GM12878 (cell line): ENCODE measurements around the gene DAAM2. TPM values are rescaled to one million over a fixed set of nuclear protein-coding genes. Genes with fewer than 3 reads are reported as not detected.

Experiments
- ATAC-seq: fragments of 200-7000 bp; cut with Tn5 transposase; 3 replicates; pipeline ENCODE4 v1.9.1; 2020; ENCODE audit warnings: mild to moderate bottlenecking, moderate library complexity
- BruUV-seq: library from RNA; stranded (reverse); fragments of 400-500 nt; replicated peaks from 2 replicates; lab custom pipeline; 2021; lab: Mats Ljungman, UMichigan
- CTCF ChIA-PET: fragments of 300-600 bp; sonication (Branson Sonifier 250); formaldehyde crosslinking; extraction: SDS; loops from one replicate; lab custom pipeline; 2021; ENCODE audit warnings: inconsistent platforms; lab: Yijun Ruan, JAX
- POLR2A ChIA-PET: fragments of 350-600 bp; formaldehyde crosslinking; extraction: SDS; loops from one replicate; lab custom pipeline; 2021; ENCODE audit warnings: inconsistent platforms; lab: Charles Lee
- RAD21 ChIA-PET: fragments of 300-600 bp; sonication (Branson Sonifier 250); formaldehyde crosslinking; loops from one replicate; lab custom pipeline; 2023; ENCODE audit warnings: antibody characterized with exemption; ENCODE audit not compliant: unreplicated experiment; lab: Charles Lee
- SMC1A ChIA-PET: fragments of 300-600 bp; sonication (Branson Sonifier 250); formaldehyde crosslinking; loops from one replicate; lab custom pipeline; 2023; ENCODE audit not compliant: unreplicated experiment, uncharacterized antibody; lab: Charles Lee
- DNase-seq: peaks from one replicate; pipeline ENCODE4 v3.0.0-alpha.2; 2011; ENCODE audit warnings: low read depth, low spot score
- FAIRE-seq: peaks from 3 replicates; lab custom pipeline; 2011; peaks lifted over from hg19 to GRCh38; lab: Jason Lieb, UNC
- H2AFZ ChIP-seq: 2 replicates; pipeline ENCODE4 v1.6.0; 2011; ENCODE audit warnings: low read depth, low read length, control low read depth; ENCODE audit not compliant: control insufficient read depth
- H3K27ac ChIP-seq: 2 replicates; pipeline ENCODE4 v1.5.1; 2011; ENCODE audit warnings: control low read depth; ENCODE audit not compliant: control insufficient read depth, insufficient read depth
- H3K27me3 ChIP-seq, 2 experiments: replicated peaks in 1 of 2; 2 replicates each; pipeline versions ENCODE4 v1.6.0 to v1.6.1; 2011; ENCODE audit warnings: low read length in 1 of 2; ENCODE audit not compliant: control insufficient read depth in 2 of 2, insufficient read depth in 2 of 2
- H3K36me3 ChIP-seq, 2 experiments: 2 replicates each; pipeline ENCODE4 v1.5.1; 2011; ENCODE audit warnings: low read length in 1 of 2; ENCODE audit not compliant: control insufficient read depth in 2 of 2, insufficient read depth in 2 of 2
- H3K4me1 ChIP-seq: 2 replicates; pipeline ENCODE4 v1.6.1; 2011; ENCODE audit warnings: mild to moderate bottlenecking, low read length, moderate library complexity, mixed read lengths; ENCODE audit not compliant: control insufficient read depth, insufficient read depth
- H3K4me2 ChIP-seq: 2 replicates; pipeline ENCODE4 v1.6.0; 2011; ENCODE audit warnings: control low read depth; ENCODE audit not compliant: control insufficient read depth, insufficient read depth
- H3K4me3 ChIP-seq: fragments of 200-600 bp; sonication (generic); 2 replicates; pipeline ENCODE4 v1.5.1; 2016
- H3K79me2 ChIP-seq: 2 replicates; pipeline ENCODE4 v1.6.0; 2011; ENCODE audit warnings: low read length; ENCODE audit not compliant: control insufficient read depth, insufficient read depth
- H3K9ac ChIP-seq: 2 replicates; pipeline ENCODE4 v1.8.0; 2011; ENCODE audit warnings: low read length, control low read depth, mixed read lengths; ENCODE audit not compliant: control insufficient read depth, insufficient read depth
- H3K9me3 ChIP-seq: replicated peaks from 3 replicates; pipeline ENCODE4 v1.5.1; 2011; ENCODE audit warnings: mild to moderate bottlenecking, low read length; ENCODE audit not compliant: control insufficient read depth, insufficient read depth
- H4K20me1 ChIP-seq: 2 replicates; pipeline ENCODE4 v1.6.0; 2011; ENCODE audit not compliant: control insufficient read depth, insufficient read depth
- CHD1 ChIP-seq: IDR thresholded peaks from 2 replicates; pipeline ENCODE4 v1.6.1; 2012; ENCODE audit warnings: low read depth, low read length, improper control_type of control experiment
- GABPA ChIP-seq: IDR thresholded peaks from 2 replicates; pipeline ENCODE4 v1.6.1; 2014; ENCODE audit warnings: antibody characterized with exemption, low read depth, mild to moderate bottlenecking, inconsistent platforms
- HDAC2 ChIP-seq: fragments of 200-600 bp; sonication (generic); IDR thresholded peaks from 2 replicates; pipeline ENCODE4 v1.6.1; 2017
- MYC ChIP-seq: IDR thresholded peaks from 2 replicates; pipeline ENCODE4 v1.6.1; 2011; ENCODE audit warnings: mild to moderate bottlenecking, low read length, moderate library complexity, inconsistent platforms; ENCODE audit not compliant: insufficient read depth, insufficient replicate concordance, insufficient read length, severe bottlenecking
- NFYB ChIP-seq: IDR thresholded peaks from 2 replicates; pipeline ENCODE4 v1.6.1; 2011; ENCODE audit warnings: low read depth, mild to moderate bottlenecking, low read length, improper control_type of control experiment, moderate library complexity; ENCODE audit not compliant: insufficient read depth
- PML ChIP-seq: IDR thresholded peaks from 2 replicates; pipeline ENCODE4 v1.6.1; 2012; ENCODE audit warnings: low read length, inconsistent platforms
- POLR2A ChIP-seq: IDR thresholded peaks from 2 replicates; pipeline ENCODE4 v1.6.1; 2011; ENCODE audit warnings: low read depth, mild to moderate bottlenecking, low read length
- RAD21 ChIP-seq: IDR thresholded peaks from 2 replicates; pipeline ENCODE4 v1.6.1; 2011; ENCODE audit warnings: mild to moderate bottlenecking, low read depth, low read length, moderate library complexity; ENCODE audit not compliant: insufficient read depth
- RAD51 ChIP-seq: fragments of 450-650 bp; IDR thresholded peaks from 2 replicates; pipeline ENCODE4 v1.6.1; 2016; ENCODE audit warnings: moderate library complexity, mild to moderate bottlenecking, inconsistent platforms
- RELA ChIP-seq: fragments of 450-650 bp; IDR thresholded peaks from 2 replicates; pipeline ENCODE4 v1.8.0; 2014; ENCODE audit warnings: borderline replicate concordance; ENCODE audit not compliant: partially characterized antibody
- SMAD5 ChIP-seq: IDR thresholded peaks from 2 replicates; pipeline ENCODE4 v1.6.1; 2016; ENCODE audit warnings: antibody characterized with exemption, low read depth
- ZNF207 ChIP-seq: fragments of 450-650 bp; IDR thresholded peaks from 2 replicates; pipeline ENCODE4 v1.6.1; 2014; ENCODE audit warnings: antibody characterized with exemption, mild to moderate bottlenecking, borderline replicate concordance
- ZZZ3 ChIP-seq: IDR thresholded peaks from 2 replicates; pipeline ENCODE4 v1.6.1; 2011; ENCODE audit warnings: low read depth; ENCODE audit not compliant: control insufficient read depth, insufficient read length
- WGBS: methylation state at CpG from one replicate; pipeline ENCODE4 v1.1.6; 2016; ENCODE audit warnings: low lambda C conversion rate; ENCODE audit not compliant: insufficient replicate concordance, insufficient coverage; ENCODE audit errors: missing lambda C conversion rate; 5-methylcytosine and 5-hydroxymethylcytosine counted together
- in situ Hi-C: fragments of 300-500 bp; cut with MboI; formaldehyde crosslinking; loops from 9 replicates; pipeline ENCODE4 v1.14.3; 2018; ENCODE audit warnings: mixed read lengths
- intact Hi-C: fragments of 100-400 bp; cut with micrococcal nuclease; formaldehyde crosslinking; loops from one replicate; pipeline ENCODE4 v1.14.2; 2022; ENCODE audit not compliant: unreplicated experiment
- polyA plus RNA-seq, 11 experiments: library from polyadenylated mRNA; depleted of rRNA in 4 of 11; unstranded in 6 of 11; stranded (reverse) in 5 of 11; fragments of >200 nt; fragmentation: Nextera tagmentation in 4 of 11; fragmentation: Illumina TruSeq in 1 of 11; extraction: Ambion mirVana in 4 of 11; extraction: Trizol in 1 of 11; gene quantifications; 1 replicate in 1 of 11; 2 replicates in 10 of 11; pipeline versions ENCODE4 v1.2.1 to v1.2.3, GENCODE V29; 2011 to 2016; ENCODE audit warnings: inconsistent platforms in 2 of 11, missing spikeins in 2 of 11, low read depth in 1 of 11
- total RNA-seq, 4 experiments: library from RNA; depleted of rRNA in 3 of 4; stranded (reverse); fragments of >200 nt in 3 of 4; fragmentation: Illumina TruSeq in 1 of 4; extraction: Trizol in 1 of 4; gene quantifications; 2 replicates each; pipeline versions ENCODE4 v1.2.1 to v1.2.3, GENCODE V29; 2013 to 2021
- TF ChIP-seq, protein P1 (sequence below): IDR thresholded peaks from 2 replicates; pipeline ENCODE4 v1.6.1; 2012; ENCODE audit warnings: low read depth, low read length, improper control_type of control experiment

Gene DAAM2
- total and polyA plus RNA-seq, 10 of the 15 experiments (the other 5 are each of a cell fraction or from before 2014, with no cell fraction given), result 0.05 to 0.22 TPM; not detected in 8

DNA sequence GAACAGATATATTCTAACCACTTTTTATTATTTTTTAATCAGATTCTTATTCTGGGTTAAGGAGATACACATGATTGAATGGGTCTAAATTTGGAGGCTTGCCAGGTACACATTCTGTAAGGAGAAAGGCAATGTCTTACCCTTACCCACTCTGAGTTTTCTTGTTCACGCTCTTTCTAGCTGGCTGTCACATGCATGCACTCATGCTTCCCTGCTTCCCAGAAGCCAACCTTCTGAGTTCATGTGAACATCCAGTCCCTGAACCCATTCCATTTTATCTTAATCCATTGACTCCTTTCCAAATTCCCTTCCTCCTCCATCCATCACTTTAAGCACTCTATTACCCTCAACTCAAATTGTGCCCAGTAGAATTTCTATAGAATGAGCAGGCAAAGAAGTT, 159.5 kb downstream of the DAAM2 start:
- H3K9me3 ChIP-seq, result no peaks in the 10 kb centered on the region
- ChIA-PET SMC1A (no interaction called here), CTCF (no interaction called here), POLR2A (no interaction called here), RAD21 (no interaction called here)
- no peak for TF ChIP-seq CHD1
- no peak for TF ChIP-seq GABPA
- no peak for TF ChIP-seq RAD51
- no peak for TF ChIP-seq MYC
- TF ChIP-seq PML, result no peak
- TF ChIP-seq SMAD5, result no peak
- TF ChIP-seq HDAC2, result no peak
- no peak for TF ChIP-seq POLR2A
- TF ChIP-seq RAD21, result no peak
- TF ChIP-seq NFYB, result no peak
- TF ChIP-seq, protein P1, sequence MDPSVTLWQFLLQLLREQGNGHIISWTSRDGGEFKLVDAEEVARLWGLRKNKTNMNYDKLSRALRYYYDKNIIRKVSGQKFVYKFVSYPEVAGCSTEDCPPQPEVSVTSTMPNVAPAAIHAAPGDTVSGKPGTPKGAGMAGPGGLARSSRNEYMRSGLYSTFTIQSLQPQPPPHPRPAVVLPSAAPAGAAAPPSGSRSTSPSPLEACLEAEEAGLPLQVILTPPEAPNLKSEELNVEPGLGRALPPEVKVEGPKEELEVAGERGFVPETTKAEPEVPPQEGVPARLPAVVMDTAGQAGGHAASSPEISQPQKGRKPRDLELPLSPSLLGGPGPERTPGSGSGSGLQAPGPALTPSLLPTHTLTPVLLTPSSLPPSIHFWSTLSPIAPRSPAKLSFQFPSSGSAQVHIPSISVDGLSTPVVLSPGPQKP, result no peak
- TF ChIP-seq ZZZ3, result no peak
- TF ChIP-seq ZNF207, result no peak
- TF ChIP-seq RELA, result no peak
- H2AFZ ChIP-seq, result no peak overlapping the region
- H3K9ac ChIP-seq, result no peak overlapping the region
- H3K4me2 ChIP-seq, result no peak overlapping the region
- 80% methylated on average over 1 of the region's 1 CpG for WGBS
- FAIRE-seq (no peak), ATAC-seq (no peak), DNase-seq (no peak)
- BruUV-seq, result no TSS peak
- no peaks in the 10 kb centered on the region for H3K27me3 ChIP-seq
- H3K36me3 ChIP-seq, result no peaks in the 10 kb centered on the region
- intact Hi-C loops (no loop called here), in situ Hi-C loops (no loop called here)
- H3K4me1 ChIP-seq, result no peaks in the 10 kb centered on the region
- H3K4me3 ChIP-seq, result no peak overlapping the region
- H4K20me1 ChIP-seq, result no peaks in the 10 kb centered on the region
- H3K27ac ChIP-seq, result no peak overlapping the region
- H3K79me2 ChIP-seq, result no peaks in the 10 kb centered on the region
